ENCODE data around the gene KLHDC10.

KLHDC10 gene

GRCh38 chr7:130151591-130152492 is 81.5 kb downstream of the KLHDC10 start:
- H3K9me3 ChIP-seq: no peaks in the 10 kb centered on the region
- no peaks in the 10 kb centered on the region for H3K27me3 ChIP-seq
- H3K4me3 ChIP-seq (ENCODE audit: low read depth in 1 of 2, low read length in 1 of 2): no peak overlapping the region
- no peak overlapping the region for H3K27ac ChIP-seq
- no peaks in the 10 kb centered on the region for H3K4me1 ChIP-seq (ENCODE audit: control insufficient read depth in 1 of 2, insufficient read depth in 1 of 2, low read depth in 1 of 2, low read length in 1 of 2)
- H3K36me3 ChIP-seq: no peaks in the 10 kb centered on the region
- no peak for TF ChIP-seq CTCF (IDR thresholded peaks at IDR 0.05)

- H3K36me3 ChIP-seq: no peaks in the 10 kb centered on the region
- H3K27me3 ChIP-seq: no peaks in the 10 kb centered on the region
- no peaks in the 10 kb centered on the region for H3K9me3 ChIP-seq
- H3K4me1 ChIP-seq (ENCODE audit: control insufficient read depth in 1 of 2, insufficient read depth in 1 of 2, low read depth in 1 of 2, low read length in 1 of 2): no peaks in the 10 kb centered on the region
- H3K4me3 ChIP-seq (ENCODE audit: low read depth in 1 of 2, low read length in 1 of 2): no peak overlapping the region
- no peak overlapping the region for H3K27ac ChIP-seq
- TF ChIP-seq CTCF (IDR thresholded peaks at IDR 0.05): no peak
Observed at GRCh38 chr7:130152493-130153210, 82.3 kb downstream of the KLHDC10 start.

- H3K4me1 ChIP-seq (ENCODE audit: control insufficient read depth in 1 of 2, insufficient read depth in 1 of 2, low read depth in 1 of 2, low read length in 1 of 2): no peaks in the 10 kb centered on the region
Observed at GRCh38 chr7:130153211-130153908, 83.0 kb downstream of the KLHDC10 start.

GRCh38 chr7:130154131-130154500 is 83.8 kb downstream of the KLHDC10 start:
- Histone ChIP-seq H3K4me3 (ENCODE audit: low read depth in 1 of 2, low read length in 1 of 2) (no peak overlapping the region), H3K27me3 (no peaks in the 10 kb centered on the region), H3K4me1 (ENCODE audit: control insufficient read depth in 1 of 2, insufficient read depth in 1 of 2, low read depth in 1 of 2, low read length in 1 of 2) (no peaks in the 10 kb centered on the region), H3K9me3 (no peaks in the 10 kb centered on the region), H3K36me3 (no peaks in the 10 kb centered on the region), H3K27ac (no peak overlapping the region)
- no peak for TF ChIP-seq CTCF (IDR thresholded peaks at IDR 0.05)

More at GRCh38 chr7:130153211-130153908, 83.0 kb downstream of the KLHDC10 start:
- H3K27me3 ChIP-seq: no peaks in the 10 kb centered on the region
- H3K9me3 ChIP-seq: no peaks in the 10 kb centered on the region
- no peak for TF ChIP-seq CTCF (IDR thresholded peaks at IDR 0.05)
- no peaks in the 10 kb centered on the region for H3K36me3 ChIP-seq
- no peak overlapping the region for H3K27ac ChIP-seq
- no peak overlapping the region for H3K4me3 ChIP-seq (ENCODE audit: low read depth in 1 of 2, low read length in 1 of 2)

- H3K9me3 ChIP-seq: no peaks in the 10 kb centered on the region
- peaks cover 4% of the 10 kb centered on the region for H3K36me3 ChIP-seq
- no peak overlapping the region for H3K4me3 ChIP-seq (ENCODE audit: low read depth in 1 of 2, low read length in 1 of 2)
- TF ChIP-seq CTCF (IDR thresholded peaks at IDR 0.05): no peak
- no peaks in the 10 kb centered on the region for H3K27me3 ChIP-seq
- no peak overlapping the region for H3K27ac ChIP-seq
- H3K4me1 ChIP-seq (ENCODE audit: control insufficient read depth in 1 of 2, insufficient read depth in 1 of 2, low read depth in 1 of 2, low read length in 1 of 2): no peaks in the 10 kb centered on the region
Observed at GRCh38 chr7:130154501-130155317, 84.4 kb downstream of the KLHDC10 start.
